Measurements from ENCODE around the gene HAVCR1.
"Not testable (repeated sequence)": the region's sequence is repeated elsewhere in the genome, so short reads cannot be mapped to it uniquely, and the experiment has no call there.

Gene HAVCR1

GRCh38 chr5:157050050-157050449 lies 8.9 kb downstream of the HAVCR1 start:
- no peak for DNase-seq (ENCODE audit: low spot score)

- peak; percentile 50 for DNase-seq (ENCODE audit: low spot score)
Measured at GRCh38 chr5:157049605-157050004, 9.3 kb downstream of the HAVCR1 start.

- DNase-seq (ENCODE audit: low spot score), result no peak
Measured at GRCh38 chr5:157047898-157048297, 11.0 kb downstream of the HAVCR1 start.

- DNase-seq (ENCODE audit: low spot score), result not testable (repeated sequence)
Measured at GRCh38 chr5:157047016-157047415, 11.9 kb downstream of the HAVCR1 start.

- peak; percentile 58 for DNase-seq (ENCODE audit: low spot score)
Measured at GRCh38 chr5:157046041-157046440, 12.9 kb downstream of the HAVCR1 start.

GRCh38 chr5:157045601-157046000 lies 13.3 kb downstream of the HAVCR1 start:
- DNase-seq (ENCODE audit: low spot score), result no peak

- DNase-seq (ENCODE audit: low spot score), result no peak
Measured at GRCh38 chr5:157038568-157039187, 20.2 kb downstream of the HAVCR1 start.

GRCh38 chr5:157034106-157035072 lies 24.5 kb downstream of the HAVCR1 start:
- DNase-seq (ENCODE audit: low spot score), result not testable (repeated sequence)

GRCh38 chr5:157033071-157033583 lies 25.8 kb downstream of the HAVCR1 start:
- no peak for DNase-seq (ENCODE audit: low spot score)

GRCh38 chr5:157030692-157031091 lies 28.2 kb downstream of the HAVCR1 start:
- DNase-seq (ENCODE audit: low spot score), result no peak

GRCh38 chr5:157029457-157029856 lies 29.5 kb downstream of the HAVCR1 start:
- DNase-seq (ENCODE audit: low spot score), result no peak

GRCh38 chr5:157027663-157028062 lies 31.3 kb downstream of the HAVCR1 start:
- DNase-seq (ENCODE audit: low spot score), result not testable (repeated sequence)

GRCh38 chr5:157026789-157027424 lies 32.0 kb downstream of the HAVCR1 start:
- DNase-seq (ENCODE audit: low spot score), result peak; percentile 63

- no peak for DNase-seq (ENCODE audit: low spot score)
Measured at GRCh38 chr5:157025093-157025698, 33.7 kb downstream of the HAVCR1 start.

GRCh38 chr5:157024208-157024959 lies 34.5 kb downstream of the HAVCR1 start:
- no peak for DNase-seq (ENCODE audit: low spot score)

- DNase-seq (ENCODE audit: low spot score), result no peak
Measured at GRCh38 chr5:157022024-157022423, 36.9 kb downstream of the HAVCR1 start.

GRCh38 chr5:157020511-157021222 lies 38.2 kb downstream of the HAVCR1 start:
- DNase-seq (ENCODE audit: low spot score), result no peak

GRCh38 chr5:157020002-157020401 lies 38.9 kb downstream of the HAVCR1 start:
- DNase-seq (ENCODE audit: low spot score), result no peak

GRCh38 chr5:157014143-157014542 lies 44.8 kb downstream of the HAVCR1 start:
- DNase-seq (ENCODE audit: low spot score), result not testable (repeated sequence)

GRCh38 chr5:157006262-157006661 lies 52.7 kb downstream of the HAVCR1 start:
- DNase-seq (ENCODE audit: low spot score), result no peak

Measured in SW480 (cell line).